HCT116 (cell line): Measurements from ENCODE around the gene FOXP1. TPM values are rescaled to one million over a fixed set of nuclear protein-coding genes. Genes with fewer than 3 reads are reported as not detected.
A peak's percentile ranks its signal among the peaks of the same experiment; 100 is the strongest.

ENCODE experiments used
- ATAC-seq: fragments of 200-7000 bp; cut with Tn5 transposase; 2 replicates; pipeline ENCODE4 v1.9.1; 2020; ENCODE audit warnings: mild to moderate bottlenecking, moderate library complexity
- Bru-seq: library from RNA; stranded (reverse); fragments of 400-500 nt; gene quantifications from one replicate; lab custom pipeline; 2021; lab: Mats Ljungman, UMichigan
- BruChase-seq, 2 experiments: library from RNA; stranded (reverse); fragments of 400-500 nt; gene quantifications; one replicate each; lab custom pipeline; 2021; lab: Mats Ljungman, UMichigan
- BruUV-seq: library from RNA; stranded (reverse); fragments of 400-500 nt; replicated peaks from 2 replicates; lab custom pipeline; 2021; lab: Mats Ljungman, UMichigan
- CTCF ChIA-PET: fragments of 300-600 bp; sonication (Branson Sonifier 250); formaldehyde crosslinking; loops from one replicate; lab custom pipeline; 2021; ENCODE audit warnings: antibody characterized with exemption; lab: Charles Lee
- POLR2A ChIA-PET: fragments of 300-600, 350-600 bp; sonication (Branson Sonifier 250); formaldehyde crosslinking; loops from one replicate; lab custom pipeline; 2021; ENCODE audit warnings: antibody characterized with exemption; lab: Charles Lee
- RAD21 ChIA-PET, 2 experiments: fragments of 300-600 bp; sonication (Branson Sonifier 250); formaldehyde crosslinking; loops; one replicate each; lab custom pipeline; 2023; ENCODE audit warnings: low total read pairs in 2 of 2; ENCODE audit not compliant: uncharacterized antibody in 2 of 2, unreplicated experiment in 2 of 2, low non-redundant PET in 1 of 2; lab: Charles Lee
- DNase-seq: peaks from one replicate; pipeline ENCODE4 v3.0.0-alpha.2; 2010; ENCODE audit warnings: low read depth, low spot score
- H2AFZ ChIP-seq: fragments of 200-600 bp; shearing (Covaris generic), sonication (generic); 2 replicates; pipeline ENCODE4 v1.6.1; 2017; ENCODE audit warnings: low read depth, mixed run types, mixed read lengths, antibody characterized with exemption, low read length; ENCODE audit not compliant: poor library complexity, severe bottlenecking
- H3K27ac ChIP-seq: 2 replicates; pipeline ENCODE4 v1.5.1; 2012; ENCODE audit warnings: low read depth, low read length
- H3K27me3 ChIP-seq: fragments of 200-600 bp; sonication (generic); 2 replicates; pipeline ENCODE4 v1.6.1; 2016; ENCODE audit warnings: mixed run types, low read length, mixed read lengths; ENCODE audit not compliant: insufficient read depth
- H3K36me3 ChIP-seq, 2 experiments: fragments of 200-500 bp in 1 of 2; fragments of 200-600 bp in 1 of 2; sonication (Bioruptor generic) in 1 of 2; sonication (generic) in 1 of 2; 2 replicates each; pipeline versions ENCODE4 v1.5.1 to v1.6.1; 2014 to 2016; ENCODE audit warnings: low read length in 2 of 2, inconsistent platforms in 1 of 2, mixed read lengths in 1 of 2, mixed run types in 1 of 2; ENCODE audit not compliant: insufficient read depth in 2 of 2, control insufficient read depth in 1 of 2
- H3K4me1 ChIP-seq, 2 experiments: fragments of 200-600 bp in 1 of 2; sonication (generic) in 1 of 2; 2 replicates each; pipeline versions ENCODE4 v1.5.1 to v1.6.1; 2012 to 2017; ENCODE audit warnings: low read length in 2 of 2, inconsistent platforms in 1 of 2, mild to moderate bottlenecking in 1 of 2, mixed read lengths in 1 of 2, mixed run types in 1 of 2, moderate library complexity in 1 of 2; ENCODE audit not compliant: insufficient read depth in 2 of 2, control insufficient read depth in 1 of 2
- H3K4me2 ChIP-seq: fragments of 200-600 bp; sonication (generic); 2 replicates; pipeline ENCODE4 v1.6.1; 2017; ENCODE audit warnings: mixed run types, low read length, mixed read lengths
- H3K4me3 ChIP-seq, 2 experiments: fragments of 200-600 bp in 1 of 2; sonication (generic) in 1 of 2; replicated peaks in 1 of 2; 2 replicates each; pipeline ENCODE4 v1.5.1; 2011 to 2016; ENCODE audit warnings: low read length in 2 of 2, control low read depth in 1 of 2, low read depth in 1 of 2, mild to moderate bottlenecking in 1 of 2, mixed read lengths in 1 of 2, mixed run types in 1 of 2
- H3K79me2 ChIP-seq: fragments of 200-600 bp; sonication (generic); 2 replicates; pipeline ENCODE4 v1.6.1; 2017; ENCODE audit warnings: mild to moderate bottlenecking, mixed run types, low read length, moderate library complexity, mixed read lengths; ENCODE audit not compliant: insufficient read depth
- H3K9ac ChIP-seq: fragments of 200-600 bp; sonication (generic); 2 replicates; pipeline ENCODE4 v1.6.1; 2016; ENCODE audit warnings: low read length, mixed read lengths
- H3K9me2 ChIP-seq: fragments of 200-600 bp; sonication (generic), shearing (Covaris generic); 2 replicates; pipeline ENCODE4 v1.6.1; 2017; ENCODE audit warnings: mixed run types, mild to moderate bottlenecking, moderate library complexity; ENCODE audit not compliant: insufficient read depth
- H3K9me3 ChIP-seq, 2 experiments: fragments of 200-500 bp in 1 of 2; fragments of 200-600 bp in 1 of 2; sonication (Bioruptor generic) in 1 of 2; sonication (generic) in 1 of 2; 2 replicates each; pipeline ENCODE4 v1.6.1; 2014 to 2017; ENCODE audit warnings: low read length in 2 of 2, mixed read lengths in 2 of 2, inconsistent platforms in 1 of 2, low read depth in 1 of 2, mild to moderate bottlenecking in 1 of 2, mixed run types in 1 of 2, moderate library complexity in 1 of 2; ENCODE audit not compliant: control insufficient read depth in 1 of 2, insufficient read depth in 1 of 2
- H4K20me1 ChIP-seq: fragments of 200-600 bp; sonication (generic), shearing (Covaris generic); 2 replicates; pipeline ENCODE4 v1.6.1; 2017; ENCODE audit warnings: mixed run types, mild to moderate bottlenecking, moderate library complexity; ENCODE audit not compliant: insufficient read depth
- ATF3 ChIP-seq: IDR thresholded peaks from 2 replicates; pipeline ENCODE4 v1.6.1; 2012
- CBX3 ChIP-seq: IDR thresholded peaks from 2 replicates; pipeline ENCODE4 v1.6.1; 2012; ENCODE audit warnings: low read depth
- CTCF ChIP-seq, 3 experiments: fragments of 200-600 bp in 1 of 3; sonication (generic) in 1 of 3; IDR thresholded peaks in 2 of 3; conservative IDR thresholded peaks in 1 of 3; 2 replicates each; pipeline ENCODE4 v1.5.1; 2012 to 2017; ENCODE audit warnings: low read depth in 2 of 3, low read length in 2 of 3, antibody characterized with exemption in 1 of 3, borderline replicate concordance in 1 of 3, control low read depth in 1 of 3, mild to moderate bottlenecking in 1 of 3, mixed read lengths in 1 of 3, mixed run types in 1 of 3, moderate library complexity in 1 of 3; ENCODE audit not compliant: insufficient read depth in 1 of 3
- EGR1 ChIP-seq: IDR thresholded peaks from 2 replicates; pipeline ENCODE4 v1.6.1; 2012; ENCODE audit warnings: low read depth
- EZH2 ChIP-seq: fragments of 200-600 bp; sonication (generic); IDR thresholded peaks from 2 replicates; pipeline ENCODE4 v1.6.1; 2017; ENCODE audit warnings: antibody characterized with exemption, mixed run types
- FOSL1 ChIP-seq: IDR thresholded peaks from 2 replicates; pipeline ENCODE4 v1.6.1; 2012; ENCODE audit warnings: low read depth
- JUND ChIP-seq: IDR thresholded peaks from 2 replicates; pipeline ENCODE4 v1.6.1; 2012
- MAX ChIP-seq: IDR thresholded peaks from 2 replicates; pipeline ENCODE4 v1.6.1; 2012
- POLR2A ChIP-seq: IDR thresholded peaks from 2 replicates; pipeline ENCODE4 v1.7.0; 2011; ENCODE audit warnings: borderline replicate concordance; ENCODE audit not compliant: insufficient read depth, insufficient read length; ENCODE audit errors: extremely low read depth
- POLR2AphosphoS5 ChIP-seq: IDR thresholded peaks from 2 replicates; pipeline ENCODE4 v1.6.1; 2011; ENCODE audit warnings: mild to moderate bottlenecking, low read depth, low read length, moderate library complexity
- SP1 ChIP-seq: IDR thresholded peaks from 2 replicates; pipeline ENCODE4 v1.6.1; 2012; ENCODE audit warnings: low read depth
- TCF7L2 ChIP-seq: IDR thresholded peaks from 2 replicates; pipeline ENCODE4 v1.7.0; 2011; ENCODE audit warnings: borderline replicate concordance, inconsistent platforms; ENCODE audit not compliant: insufficient read depth, insufficient read length; ENCODE audit errors: extremely low read depth
- YY1 ChIP-seq: IDR thresholded peaks from 2 replicates; pipeline ENCODE4 v1.6.1; 2011; ENCODE audit warnings: low read length, low read depth, moderate library complexity, mild to moderate bottlenecking; ENCODE audit not compliant: insufficient replicate concordance; ENCODE audit errors: extremely low read depth
- ZBTB33 ChIP-seq: IDR thresholded peaks from 2 replicates; pipeline ENCODE4 v1.6.1; 2011; ENCODE audit warnings: mild to moderate bottlenecking, low read length, moderate library complexity; ENCODE audit not compliant: insufficient replicate concordance; ENCODE audit errors: extremely low read depth
- ZFX ChIP-seq: fragments of 450-650 bp; IDR thresholded peaks from 2 replicates; pipeline ENCODE4 v1.6.1; 2017
- intact Hi-C: fragments of 100-400 bp; cut with micrococcal nuclease; formaldehyde crosslinking; loops from 2 replicates; pipeline ENCODE4 v1.10.0; 2022
- long read RNA-seq: library from polyadenylated mRNA; unstranded; transcript quantifications from one replicate; pipeline ENCODE4 v2.0.0, GENCODE V29; 2021; ENCODE audit not compliant: unreplicated experiment
- polyA plus RNA-seq: library from polyadenylated mRNA; unstranded; fragments of >200 nt; gene quantifications from 2 replicates; pipeline ENCODE4 v1.2.1, GENCODE V29; 2012; ENCODE audit warnings: missing spikeins
- total RNA-seq: library from RNA; stranded (reverse); gene quantifications from one replicate; pipeline ENCODE4 v1.2.1, GENCODE V29; 2021; ENCODE audit not compliant: unreplicated experiment

Gene FOXP1
- total RNA-seq (11.4 TPM), Bru-seq, nascent RNA (percentile 66 among the genes with signal in this experiment), BruChase-seq, experiment 1, labeled RNA remaining after a 6-hour chase (percentile 75 among the genes with signal in this experiment), BruChase-seq, experiment 2, labeled RNA remaining after a 2-hour chase (percentile 79 among the genes with signal in this experiment)
- polyA plus RNA-seq: 4.2 and 5.4 TPM in 2 replicates
- long read RNA-seq, partial matches to known transcripts: 1 of 10 reads
- long read RNA-seq, other reads (novel, unspliced or antisense): 5 of 10 reads

GRCh38 chr3:71583566-71584393 is at the start of gene FOXP1:
Gene FOXP1 (minus strand): TSS chr3:71583728. CDS start chr3:71198381, 385,347 bp downstream.
- no peaks in the 10 kb centered on the region for H4K20me1 ChIP-seq
- H2AFZ ChIP-seq: peak within 1 kb of the TSS; percentile 61
- no peaks in the 10 kb centered on the region for H3K9me2 ChIP-seq
- H3K9ac ChIP-seq: peak within 1 kb of the TSS; percentile 58
- peak within 1 kb of the TSS; percentile 48; the same call in 1 of the 2 replicates for H3K27ac ChIP-seq
- no peak for TF ChIP-seq EGR1
- TF ChIP-seq ATF3: no peak
- TF ChIP-seq ZFX: peak; percentile 14; the same call in 1 of the 2 replicates
- TF ChIP-seq YY1: no peak
- TF ChIP-seq POLR2AphosphoS5: peak; percentile 54
- TF ChIP-seq CTCF (IDR thresholded peaks at IDR 0.05 in 2 of 3, conservative IDR thresholded peaks at IDR 0.05 in 1 of 3; ENCODE audit: borderline replicate concordance in 1 of 3, insufficient read depth in 1 of 3, low read depth in 2 of 3, low read length in 2 of 3): no peak
- no peak for TF ChIP-seq CBX3
- no peak for TF ChIP-seq JUND
- TF ChIP-seq ZBTB33: no peak
- no peak for TF ChIP-seq TCF7L2
- TF ChIP-seq SP1: no peak
- no peak for TF ChIP-seq EZH2
- peak; percentile 58; the same call in 1 of the 2 replicates for TF ChIP-seq MAX
- TF ChIP-seq POLR2A: no peak
- no peak for TF ChIP-seq FOSL1
- H3K36me3 ChIP-seq: no peaks in the 10 kb centered on the region
- BruUV-seq: no TSS peak
- H3K9me3 ChIP-seq: no peaks in the 10 kb centered on the region
- ChIA-PET RAD21 (interaction anchor here in 1 of 2 experiments (0.7 kb wide), 1 partner anchor 572 kb away, joined by 3 read pairs; no protein-coding TSS in a partner anchor), POLR2A (no interaction called here), CTCF (no interaction called here)
- peak within 1 kb of the TSS; percentile 52 to 62 for H3K4me3 ChIP-seq
- ATAC-seq (peak; percentile 87), DNase-seq (peak; percentile 51)
- peaks cover 0 to 6% of the 10 kb centered on the region in 2 experiments; a peak in 1 of 4 replicates for H3K4me1 ChIP-seq
- peak within 1 kb of the TSS; percentile 79 for H3K4me2 ChIP-seq
- no peaks in the 10 kb centered on the region for H3K79me2 ChIP-seq
- no peaks in the 10 kb centered on the region for H3K27me3 ChIP-seq
- intact Hi-C loops: loop anchor here (10.0 kb wide), 1 partner anchor 509 kb away; no protein-coding TSS in a partner anchor
